NCI-H2227 (cell line): ENCODE results near the gene CHCHD3.

Experiments used
- DNase-seq: peaks from one replicate; lab custom pipeline; 2025; ENCODE audit not compliant: unreplicated experiment; lab: John Stamatoyannopoulos, UW

Gene CHCHD3

GRCh38 chr7:133081599-133082389 is at the start of gene CHCHD3:
Gene CHCHD3 (minus strand): TSS chr7:133082090. CDS start chr7:133081937, 153 bp downstream.
- peak; percentile 99 for DNase-seq

- no peak for DNase-seq
Observed at GRCh38 chr7:133130166-133130565, 48.3 kb upstream of the CHCHD3 start.

- no peak for DNase-seq
Observed at GRCh38 chr7:133126422-133126821, 44.5 kb upstream of the CHCHD3 start.

GRCh38 chr7:133124974-133125373 is 43.1 kb upstream of the CHCHD3 start:
- DNase-seq = no peak

DNA sequence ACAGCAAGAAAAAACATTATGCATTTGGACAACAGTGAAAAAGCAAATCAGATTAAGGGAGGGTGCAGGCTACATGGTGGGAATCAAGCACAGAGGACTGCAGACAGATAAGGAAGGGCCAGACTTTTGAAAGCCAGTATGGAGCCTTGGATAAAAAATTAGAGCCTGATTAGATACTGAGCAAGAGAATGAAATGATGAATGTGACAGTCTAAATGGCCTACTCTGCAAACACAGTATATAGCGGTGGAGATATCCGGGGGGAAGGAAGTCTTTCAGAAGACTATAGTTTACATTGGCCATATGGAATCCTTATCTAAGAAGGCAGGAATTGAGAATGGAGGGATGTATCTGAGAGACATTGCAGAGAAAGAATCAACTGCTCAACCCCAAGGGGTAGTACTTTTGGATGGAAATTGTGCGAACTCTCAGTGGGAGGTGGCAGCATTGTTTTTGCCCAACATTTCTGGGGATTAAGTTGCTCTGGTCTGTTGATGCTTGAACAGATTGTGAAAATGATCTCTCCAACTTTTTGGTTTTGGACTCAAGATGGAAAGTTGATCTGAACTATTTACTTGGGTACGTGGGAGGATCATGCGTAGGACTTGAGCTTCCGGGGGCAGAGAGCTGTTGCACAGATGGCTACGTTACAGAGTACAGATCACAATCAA is 39.4 kb upstream of the CHCHD3 start:
- DNase-seq = no peak

DNA sequence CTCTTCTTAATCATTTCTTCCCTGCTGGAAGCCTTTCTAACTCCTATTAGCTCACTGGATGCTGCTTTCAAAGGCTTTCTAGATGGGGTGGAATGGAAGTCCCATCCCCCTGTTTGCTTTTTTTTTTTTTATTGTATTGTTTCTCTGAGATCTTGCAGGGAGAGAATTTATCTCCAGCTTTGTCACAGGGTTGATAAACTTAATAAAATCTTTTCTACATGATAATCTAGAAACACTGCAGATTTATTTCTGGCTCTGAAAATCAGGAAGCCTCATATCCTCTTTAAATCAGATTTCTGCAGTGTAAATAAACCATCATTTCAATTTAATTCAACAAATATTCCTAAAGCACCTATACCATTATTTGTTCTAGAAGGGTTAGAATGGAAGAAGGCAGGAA is 37.2 kb upstream of the CHCHD3 start:
- DNase-seq = no peak

DNA sequence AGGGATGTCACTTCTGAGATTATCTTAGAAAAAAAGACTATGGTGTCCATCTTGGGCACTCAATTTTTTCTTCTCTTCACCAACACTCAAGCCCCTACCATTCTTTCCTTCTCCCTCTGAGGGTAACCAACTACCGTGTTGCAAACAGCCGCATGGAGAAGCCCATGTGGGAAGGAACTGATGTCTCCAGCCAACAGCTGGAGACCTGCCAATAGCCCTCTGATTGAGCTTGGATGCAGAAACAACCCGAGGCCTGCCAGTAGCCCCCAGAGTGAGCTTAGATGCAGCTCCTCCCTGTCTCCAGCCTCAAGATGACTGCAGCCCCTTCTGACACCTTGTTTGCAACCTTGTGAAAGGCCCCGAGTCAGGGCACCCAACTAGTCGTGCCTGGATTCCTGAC is 36.4 kb upstream of the CHCHD3 start:
- no peak for DNase-seq

GRCh38 chr7:133117452-133117851 is 35.6 kb upstream of the CHCHD3 start:
- DNase-seq = no peak

- DNase-seq = no peak
Observed at GRCh38 chr7:133115596-133115995, 33.7 kb upstream of the CHCHD3 start.

GRCh38 chr7:133114519-133114918 is 32.6 kb upstream of the CHCHD3 start:
- DNase-seq = no peak

GRCh38 chr7:133112976-133113375 is 31.1 kb upstream of the CHCHD3 start:
- DNase-seq = no peak

DNA sequence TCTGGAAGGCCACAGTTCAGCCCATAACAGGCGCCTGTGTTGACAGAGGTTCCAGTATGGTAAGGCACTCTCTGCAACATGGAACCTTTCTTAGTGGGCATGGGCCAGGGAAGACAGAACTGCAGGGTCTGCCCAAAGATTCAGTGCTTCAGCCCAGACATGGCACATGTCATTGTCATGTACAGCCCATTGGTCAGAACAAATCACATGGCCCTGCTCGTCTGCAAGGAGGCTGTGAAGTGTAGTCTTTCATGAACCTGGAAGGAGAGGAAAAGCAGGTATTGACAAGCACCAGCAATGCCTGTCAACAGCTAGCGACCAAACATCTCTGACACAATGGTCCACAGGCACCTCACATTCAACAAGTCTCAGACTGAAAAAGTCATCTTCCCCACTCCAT is 30.4 kb upstream of the CHCHD3 start:
- no peak for DNase-seq

- no peak for DNase-seq
Observed at GRCh38 chr7:133110312-133110711, 28.4 kb upstream of the CHCHD3 start.

DNA sequence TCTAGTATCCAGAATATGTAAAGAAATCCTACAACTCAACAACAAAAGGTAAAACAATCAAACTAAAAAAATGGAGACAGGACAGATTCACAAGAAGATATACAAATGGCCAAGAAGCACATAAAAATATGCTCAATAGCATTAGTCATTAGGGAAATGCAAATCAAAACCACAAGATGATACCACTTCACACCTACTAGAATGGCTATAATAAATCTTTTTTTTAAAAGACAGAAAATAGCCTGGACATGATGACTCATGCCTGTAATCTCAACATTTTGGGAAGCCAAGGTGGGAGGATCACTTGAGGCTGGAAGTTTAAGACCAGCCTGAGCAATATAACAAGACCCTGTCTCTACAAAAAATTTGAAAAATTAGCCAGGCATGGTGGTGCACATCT is 27.9 kb upstream of the CHCHD3 start:
- no peak for DNase-seq

- no peak for DNase-seq
Observed at GRCh38 chr7:133108023-133108422, 26.1 kb upstream of the CHCHD3 start.

- no peak for DNase-seq
Observed at GRCh38 chr7:133102276-133103060, 20.6 kb upstream of the CHCHD3 start.

DNA sequence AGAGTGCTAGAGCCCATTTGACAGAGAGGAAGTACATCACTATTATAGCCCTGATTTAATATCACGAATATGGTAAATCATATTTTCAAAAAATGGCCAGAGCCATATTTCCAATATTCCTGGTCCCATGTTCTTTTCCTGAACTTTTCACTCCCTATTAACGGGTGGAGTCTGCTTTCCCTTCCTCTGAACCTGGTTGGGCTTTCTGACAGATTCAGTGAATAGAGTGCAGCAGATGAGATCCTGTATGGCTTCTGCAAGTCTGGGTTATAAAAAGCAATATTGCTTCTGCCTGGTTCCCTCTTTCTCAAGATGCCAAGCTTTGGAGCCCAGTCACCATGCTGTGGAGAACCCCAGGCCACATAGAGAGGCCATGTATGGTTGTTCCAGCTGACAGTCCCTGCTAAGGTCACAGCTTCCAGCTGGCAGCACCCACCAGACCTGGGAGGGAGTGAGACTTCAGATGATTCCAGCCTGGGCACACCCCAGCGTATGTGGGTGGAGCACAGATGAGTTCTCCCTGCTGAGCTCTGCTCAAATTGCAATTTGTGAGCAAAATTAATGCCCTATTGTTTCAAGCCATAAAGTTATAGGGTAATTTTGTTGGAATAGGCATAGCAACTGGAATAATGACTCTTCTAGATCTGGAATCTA is 17.9 kb upstream of the CHCHD3 start:
- DNase-seq = no peak

- no peak for DNase-seq
Observed at GRCh38 chr7:133095119-133095671, 13.3 kb upstream of the CHCHD3 start.

DNA sequence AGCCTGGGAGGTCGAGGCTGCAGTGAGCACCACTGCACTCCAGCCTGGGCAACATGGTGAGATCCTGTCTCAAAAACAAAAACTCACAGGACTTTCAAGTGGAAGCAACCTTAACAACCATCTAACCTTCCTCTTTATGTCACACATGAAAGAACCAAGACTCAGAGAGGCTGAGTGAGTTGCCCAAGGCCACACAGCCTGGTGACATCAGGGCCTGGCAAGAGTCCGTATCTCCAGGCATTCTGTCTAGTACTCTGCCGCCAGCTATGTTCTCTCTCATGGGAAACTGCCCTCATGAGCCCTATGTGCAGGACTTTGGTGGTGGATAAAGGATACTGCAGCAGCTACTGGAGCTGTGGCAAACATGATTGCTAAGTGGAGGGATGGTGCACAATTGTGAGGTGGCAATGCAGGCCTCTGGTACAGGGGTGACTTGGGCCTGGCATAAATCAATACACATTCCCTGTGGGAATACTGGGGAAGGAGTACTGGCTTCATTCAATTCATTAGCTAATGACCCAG is 10.1 kb upstream of the CHCHD3 start:
- no peak for DNase-seq

DNA sequence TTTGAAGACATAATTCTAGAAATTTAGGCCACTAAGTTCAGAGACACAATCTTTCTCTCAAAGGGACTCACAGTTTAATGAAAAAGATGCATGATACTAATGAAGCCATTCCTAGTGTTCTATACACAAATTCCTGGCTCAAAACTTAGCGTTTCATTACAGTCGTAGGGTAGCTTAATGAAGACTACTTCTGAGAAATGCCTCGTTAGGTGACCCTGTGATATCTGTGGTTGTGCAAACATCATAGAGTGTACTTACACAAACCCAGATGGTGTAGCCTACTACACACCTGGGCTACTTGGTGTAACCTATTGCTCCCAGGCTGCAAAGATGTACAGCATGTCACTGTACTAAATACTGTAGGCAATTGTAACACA is 488 bp upstream of the CHCHD3 start:
- no peak for DNase-seq

- DNase-seq = peak; percentile 8
Observed at GRCh38 chr7:133081119-133081598, 731 bp downstream of the CHCHD3 start.
